Measurements from ENCODE around the gene APBA3. TPM values are rescaled to one million over a fixed set of nuclear protein-coding genes. Genes with fewer than 3 reads are reported as not detected.

Gene APBA3
- total RNA-seq, 1 experiment from 2014 or later: 19.6 TPM

- intact Hi-C loops (cut with micrococcal nuclease; ENCODE audit: unreplicated experiment): no loop called here
- peaks cover 9% of the 10 kb centered on the region for H3K9me3 Mint-ChIP-seq (ENCODE audit: low read depth, unreplicated experiment)
- BruUV-seq (replicated peaks): no TSS peak
- no peaks in the 10 kb centered on the region for H3K4me1 Mint-ChIP-seq (ENCODE audit: low read depth, unreplicated experiment)
- peaks cover 48% of the 10 kb centered on the region for H3K27me3 Mint-ChIP-seq (ENCODE audit: unreplicated experiment)
- CTCF ChIA-PET: no interaction called here
- H3K36me3 Mint-ChIP-seq (ENCODE audit: insufficient read depth, unreplicated experiment): no peaks in the 10 kb centered on the region
- H3K4me3 Mint-ChIP-seq (ENCODE audit: low read depth, unreplicated experiment): no peak overlapping the region
- no peak overlapping the region for H3K27ac Mint-ChIP-seq (ENCODE audit: unreplicated experiment)
- DNase-seq: no peak
- no peak for TF ChIP-seq CTCF (IDR thresholded peaks at IDR 0.05; ENCODE audit: unreplicated experiment)
Observed at GRCh38 chr19:3792114-3792513, 30.6 kb upstream of the APBA3 start.

- CTCF ChIA-PET: no interaction called here
- peaks cover 39% of the 10 kb centered on the region for H3K27me3 Mint-ChIP-seq (ENCODE audit: unreplicated experiment)
- DNase-seq: no peak
Observed at GRCh38 chr19:3790941-3791340, 29.4 kb upstream of the APBA3 start.

GRCh38 chr19:3790209-3790734 lies 28.8 kb upstream of the APBA3 start:
- no TSS peak for BruUV-seq (replicated peaks)
- Mint-ChIP-seq H3K4me1 (ENCODE audit: low read depth, unreplicated experiment) (no peaks in the 10 kb centered on the region), H3K4me3 (ENCODE audit: low read depth, unreplicated experiment) (no peak overlapping the region), H3K36me3 (ENCODE audit: insufficient read depth, unreplicated experiment) (no peaks in the 10 kb centered on the region), H3K27ac (ENCODE audit: unreplicated experiment) (no peak overlapping the region), H3K9me3 (ENCODE audit: low read depth, unreplicated experiment) (peaks cover 3% of the 10 kb centered on the region), H3K27me3 (ENCODE audit: unreplicated experiment) (peaks cover 39% of the 10 kb centered on the region)
- CTCF ChIA-PET: no interaction called here
- intact Hi-C loops (cut with micrococcal nuclease; ENCODE audit: unreplicated experiment): no loop called here
- no peak for TF ChIP-seq CTCF (IDR thresholded peaks at IDR 0.05; ENCODE audit: unreplicated experiment)
- DNase-seq: no peak

More at GRCh38 chr19:3790941-3791340, 29.4 kb upstream of the APBA3 start:
- H3K36me3 Mint-ChIP-seq (ENCODE audit: insufficient read depth, unreplicated experiment): no peaks in the 10 kb centered on the region
- peaks cover 3% of the 10 kb centered on the region for H3K9me3 Mint-ChIP-seq (ENCODE audit: low read depth, unreplicated experiment)
- intact Hi-C loops (cut with micrococcal nuclease; ENCODE audit: unreplicated experiment): no loop called here
- no TSS peak for BruUV-seq (replicated peaks)
- no peak for TF ChIP-seq CTCF (IDR thresholded peaks at IDR 0.05; ENCODE audit: unreplicated experiment)
- H3K4me3 Mint-ChIP-seq (ENCODE audit: low read depth, unreplicated experiment): no peak overlapping the region
- H3K4me1 Mint-ChIP-seq (ENCODE audit: low read depth, unreplicated experiment): no peaks in the 10 kb centered on the region
- no peak overlapping the region for H3K27ac Mint-ChIP-seq (ENCODE audit: unreplicated experiment)

GRCh38 chr19:3788996-3789778 lies 27.7 kb upstream of the APBA3 start:
- Mint-ChIP-seq H3K27ac (ENCODE audit: unreplicated experiment) (no peak overlapping the region), H3K36me3 (ENCODE audit: insufficient read depth, unreplicated experiment) (no peaks in the 10 kb centered on the region), H3K4me3 (ENCODE audit: low read depth, unreplicated experiment) (no peak overlapping the region), H3K9me3 (ENCODE audit: low read depth, unreplicated experiment) (peaks cover 3% of the 10 kb centered on the region), H3K27me3 (ENCODE audit: unreplicated experiment) (peaks cover 44% of the 10 kb centered on the region), H3K4me1 (ENCODE audit: low read depth, unreplicated experiment) (no peaks in the 10 kb centered on the region)
- intact Hi-C loops (cut with micrococcal nuclease; ENCODE audit: unreplicated experiment): no loop called here
- BruUV-seq (replicated peaks): no TSS peak
- TF ChIP-seq CTCF (IDR thresholded peaks at IDR 0.05; ENCODE audit: unreplicated experiment): no peak
- CTCF ChIA-PET: interaction anchor here (0.7 kb wide), 1 partner anchor 63 kb away, joined by 3 read pairs; no protein-coding TSS in a partner anchor
- DNase-seq: no peak
